ENCODE data around the gene HEATR1. TPM values are rescaled to one million over a fixed set of nuclear protein-coding genes. Genes with fewer than 3 reads are reported as not detected.

The HEATR1 gene
- total RNA-seq, 1 experiment from 2014 or later = 66.5 TPM

- no peak for ATAC-seq
Observed at GRCh38 chr1:236532850-236533249, 71.5 kb downstream of the HEATR1 start.

DNA sequence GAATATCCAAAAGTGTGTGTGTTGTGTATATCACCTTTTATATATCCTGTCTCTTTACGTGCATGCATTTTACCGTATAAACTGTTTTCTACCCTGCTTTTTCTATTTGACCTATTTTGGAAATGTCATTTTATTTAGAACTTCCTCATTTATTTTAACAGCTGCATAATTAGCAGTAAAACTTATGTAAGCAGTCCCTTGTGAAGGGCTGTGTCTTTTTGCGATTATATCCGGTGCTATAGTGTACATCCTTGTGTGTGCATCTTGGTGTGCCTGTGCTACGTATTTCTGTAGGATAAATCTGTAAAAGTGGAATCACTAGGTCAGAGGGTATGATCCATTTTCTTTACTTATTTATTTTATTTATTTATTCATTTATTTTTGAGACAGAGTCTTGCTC is 73.4 kb downstream of the HEATR1 start:
- Histone ChIP-seq H3K27ac (ENCODE audit: low read length) (peak overlapping the region; percentile 94), H3K9me3 (ENCODE audit: control insufficient read depth, insufficient read depth, low read depth, low read length) (no peaks in the 10 kb centered on the region), H3K36me3 (ENCODE audit: control insufficient read depth, insufficient read depth, low read length) (peaks cover 26% of the 10 kb centered on the region), H3K27me3 (ENCODE audit: control insufficient read depth, insufficient read depth, low read length) (no peaks in the 10 kb centered on the region), H3K4me3 (ENCODE audit: low read depth in 2 of 2, low read length in 2 of 2) (no peak overlapping the region), H3K4me1 (ENCODE audit: control insufficient read depth, insufficient read depth, low read length) (peaks cover 66% of the 10 kb centered on the region)
- ATAC-seq (no peak), DNase-seq (ENCODE audit: low read depth, low spot score) (no peak)
- intact Hi-C loops (cut with micrococcal nuclease; ENCODE audit: unreplicated experiment) = loop anchor here (5.0 kb wide), 1 partner anchor 429 kb away; no protein-coding TSS in a partner anchor
- ChIA-PET CTCF (interaction anchor here (0.6 kb wide), 1 partner anchor 238 kb away, joined by 3 read pairs; no protein-coding TSS in a partner anchor), POLR2A (no interaction called here)
- no TSS peak for BruUV-seq (replicated peaks)
- in situ Hi-C loops (cut with HindIII; ENCODE audit: low pct_unique_long_range_greater_than_20kb, low sequenced_read_pairs) = no loop called here
- TF ChIP-seq TCF7L2 (IDR thresholded peaks at IDR 0.05; ENCODE audit: low read depth, low read length) = no peak
- TF ChIP-seq SIN3A (IDR thresholded peaks at IDR 0.05; ENCODE audit: borderline replicate concordance, insufficient read depth, low read depth, low read length) = no peak
- TF ChIP-seq POLR2AphosphoS5 (IDR thresholded peaks at IDR 0.05; ENCODE audit: low read depth, low read length) = no peak
- no peak for TF ChIP-seq CTCF (IDR thresholded peaks at IDR 0.05)
- no peak for TF ChIP-seq REST (IDR thresholded peaks at IDR 0.05; ENCODE audit: insufficient read depth in 1 of 2, low read depth in 2 of 2, low read length in 1 of 2)

More at GRCh38 chr1:236532850-236533249, 71.5 kb downstream of the HEATR1 start:
- Histone ChIP-seq H3K27ac (ENCODE audit: low read length) (peak overlapping the region; percentile 64), H3K27me3 (ENCODE audit: control insufficient read depth, insufficient read depth, low read length) (no peaks in the 10 kb centered on the region), H3K4me1 (ENCODE audit: control insufficient read depth, insufficient read depth, low read length) (peaks cover 54% of the 10 kb centered on the region), H3K4me3 (ENCODE audit: low read depth in 2 of 2, low read length in 2 of 2) (no peak overlapping the region), H3K36me3 (ENCODE audit: control insufficient read depth, insufficient read depth, low read length) (peaks cover 21% of the 10 kb centered on the region), H3K9me3 (ENCODE audit: control insufficient read depth, insufficient read depth, low read depth, low read length) (no peaks in the 10 kb centered on the region)
- BruUV-seq (replicated peaks) = TSS peak; percentile 66
- TF ChIP-seq REST (IDR thresholded peaks at IDR 0.05; ENCODE audit: insufficient read depth in 1 of 2, low read depth in 2 of 2, low read length in 1 of 2) (no peak), POLR2AphosphoS5 (IDR thresholded peaks at IDR 0.05; ENCODE audit: low read depth, low read length) (no peak), CTCF (IDR thresholded peaks at IDR 0.05) (no peak), SIN3A (IDR thresholded peaks at IDR 0.05; ENCODE audit: borderline replicate concordance, insufficient read depth, low read depth, low read length) (no peak), TCF7L2 (IDR thresholded peaks at IDR 0.05; ENCODE audit: low read depth, low read length) (no peak)
- ChIA-PET POLR2A (no interaction called here), CTCF (no interaction called here)
- no peak for DNase-seq (ENCODE audit: low read depth, low spot score)
- intact Hi-C loops (cut with micrococcal nuclease; ENCODE audit: unreplicated experiment) = loop anchor here (5.0 kb wide), 1 partner anchor 431 kb away; no protein-coding TSS in a partner anchor
- in situ Hi-C loops (cut with HindIII; ENCODE audit: low pct_unique_long_range_greater_than_20kb, low sequenced_read_pairs) = no loop called here
